Panc1 (cell line): ENCODE data around the gene DAG1.

Source experiments
- POLR2AphosphoS5 ChIP-seq: IDR thresholded peaks from 2 replicates; pipeline ENCODE4 v1.6.1; 2012; ENCODE audit warnings: mild to moderate bottlenecking, low read depth, low read length, moderate library complexity
- REST ChIP-seq, 2 experiments: IDR thresholded peaks; 2 replicates each; pipeline ENCODE4 v1.6.1; 2011 to 2012; ENCODE audit warnings: low read depth in 2 of 2, control low read depth in 1 of 2, low read length in 1 of 2, mild to moderate bottlenecking in 1 of 2, moderate library complexity in 1 of 2; ENCODE audit not compliant: insufficient read depth in 1 of 2
- SIN3A ChIP-seq: IDR thresholded peaks from 2 replicates; pipeline ENCODE4 v1.6.1; 2012; ENCODE audit warnings: low read depth, mild to moderate bottlenecking, low read length, moderate library complexity, borderline replicate concordance; ENCODE audit not compliant: insufficient read depth
- TCF7L2 ChIP-seq: IDR thresholded peaks from 2 replicates; pipeline ENCODE4 v1.6.1; 2011; ENCODE audit warnings: mild to moderate bottlenecking, low read depth, low read length, inconsistent platforms
- TF ChIP-seq, protein P1 (sequence below): fragments of 450-650 bp; IDR thresholded peaks from 2 replicates; pipeline ENCODE4 v1.5.1; 2017; ENCODE audit warnings: mild to moderate bottlenecking

DNA sequence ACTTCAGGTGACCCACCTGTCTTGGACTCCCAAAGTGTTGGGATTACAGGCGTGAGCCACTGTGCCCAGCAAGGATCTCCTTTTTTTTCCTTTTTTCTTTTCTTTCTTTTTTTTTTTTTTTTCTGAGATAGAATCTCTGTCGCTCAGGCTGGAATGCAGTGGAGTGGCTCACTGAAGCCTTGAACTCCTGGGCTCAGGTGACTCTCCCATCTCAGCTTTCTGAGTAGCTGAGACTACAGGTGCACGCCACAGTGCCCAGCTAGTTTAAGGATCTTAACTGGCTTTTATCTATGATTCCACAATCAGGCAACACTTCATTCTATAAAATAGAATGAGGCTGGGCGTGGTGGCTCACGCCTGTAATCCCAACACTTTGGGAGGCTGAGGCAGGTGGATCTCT lies 24.7 kb upstream of the DAG1 start:
- TF ChIP-seq, protein P1, sequence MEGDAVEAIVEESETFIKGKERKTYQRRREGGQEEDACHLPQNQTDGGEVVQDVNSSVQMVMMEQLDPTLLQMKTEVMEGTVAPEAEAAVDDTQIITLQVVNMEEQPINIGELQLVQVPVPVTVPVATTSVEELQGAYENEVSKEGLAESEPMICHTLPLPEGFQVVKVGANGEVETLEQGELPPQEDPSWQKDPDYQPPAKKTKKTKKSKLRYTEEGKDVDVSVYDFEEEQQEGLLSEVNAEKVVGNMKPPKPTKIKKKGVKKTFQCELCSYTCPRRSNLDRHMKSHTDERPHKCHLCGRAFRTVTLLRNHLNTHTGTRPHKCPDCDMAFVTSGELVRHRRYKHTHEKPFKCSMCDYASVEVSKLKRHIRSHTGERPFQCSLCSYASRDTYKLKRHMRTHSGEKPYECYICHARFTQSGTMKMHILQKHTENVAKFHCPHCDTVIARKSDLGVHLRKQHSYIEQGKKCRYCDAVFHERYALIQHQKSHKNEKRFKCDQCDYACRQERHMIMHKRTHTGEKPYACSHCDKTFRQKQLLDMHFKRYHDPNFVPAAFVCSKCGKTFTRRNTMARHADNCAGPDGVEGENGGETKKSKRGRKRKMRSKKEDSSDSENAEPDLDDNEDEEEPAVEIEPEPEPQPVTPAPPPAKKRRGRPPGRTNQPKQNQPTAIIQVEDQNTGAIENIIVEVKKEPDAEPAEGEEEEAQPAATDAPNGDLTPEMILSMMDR, result no peak
- TF ChIP-seq REST (IDR thresholded peaks at IDR 0.05; ENCODE audit: insufficient read depth in 1 of 2, low read depth in 2 of 2, low read length in 1 of 2), result no peak
- TF ChIP-seq SIN3A, result no peak
- TF ChIP-seq POLR2AphosphoS5, result no peak
- no peak for TF ChIP-seq TCF7L2
